Activated T-helper 2 cell treated with anti-CD3 and anti-CD28 coated beads, Interferon-gamma antibody, Interleukin-2, Interleukin-4, amounts not matched to agents 10 μg/mL and 5 μg/mL and 100 μg/mL, durations not matched to agents 14 hours and 24 hours and 36 hours (primary cell): ENCODE measurements around the gene ZNF429. TPM values are rescaled to one million over a fixed set of nuclear protein-coding genes. Genes with fewer than 3 reads are reported as not detected.

Experiments
- DNase-seq: peaks from one replicate; pipeline ENCODE4 v3.0.0; 2021; ENCODE audit warnings: low spot score
- H3K27ac Mint-ChIP-seq: one replicate; pipeline ENCODE4 v1.8.0; 2021; ENCODE audit warnings: mixed read lengths
- H3K27me3 Mint-ChIP-seq: one replicate; pipeline ENCODE4 v1.8.0; 2021; ENCODE audit warnings: low read depth, mixed read lengths
- H3K36me3 Mint-ChIP-seq: one replicate; pipeline ENCODE4 v1.8.0; 2021; ENCODE audit warnings: low read depth, mixed read lengths
- H3K4me1 Mint-ChIP-seq: one replicate; pipeline ENCODE4 v1.8.0; 2021; ENCODE audit warnings: low read depth, mixed read lengths
- H3K4me3 Mint-ChIP-seq: one replicate; pipeline ENCODE4 v1.8.0; 2021; ENCODE audit warnings: low read depth, mild to moderate bottlenecking, moderate library complexity, mixed read lengths
- H3K9me3 Mint-ChIP-seq: one replicate; pipeline ENCODE4 v1.8.0; 2021; ENCODE audit warnings: mixed read lengths
- intact Hi-C: fragments of 100-400 bp; cut with micrococcal nuclease; formaldehyde crosslinking; loops from one replicate; pipeline ENCODE4 v1.15.1; 2023
- total RNA-seq: library from RNA; stranded (reverse); gene quantifications from 2 replicates; pipeline ENCODE4 v1.2.3, GENCODE V29; 2022

The ZNF429 gene
- total RNA-seq, 1 donor from 2014 or later: 5.0 TPM

DNA sequence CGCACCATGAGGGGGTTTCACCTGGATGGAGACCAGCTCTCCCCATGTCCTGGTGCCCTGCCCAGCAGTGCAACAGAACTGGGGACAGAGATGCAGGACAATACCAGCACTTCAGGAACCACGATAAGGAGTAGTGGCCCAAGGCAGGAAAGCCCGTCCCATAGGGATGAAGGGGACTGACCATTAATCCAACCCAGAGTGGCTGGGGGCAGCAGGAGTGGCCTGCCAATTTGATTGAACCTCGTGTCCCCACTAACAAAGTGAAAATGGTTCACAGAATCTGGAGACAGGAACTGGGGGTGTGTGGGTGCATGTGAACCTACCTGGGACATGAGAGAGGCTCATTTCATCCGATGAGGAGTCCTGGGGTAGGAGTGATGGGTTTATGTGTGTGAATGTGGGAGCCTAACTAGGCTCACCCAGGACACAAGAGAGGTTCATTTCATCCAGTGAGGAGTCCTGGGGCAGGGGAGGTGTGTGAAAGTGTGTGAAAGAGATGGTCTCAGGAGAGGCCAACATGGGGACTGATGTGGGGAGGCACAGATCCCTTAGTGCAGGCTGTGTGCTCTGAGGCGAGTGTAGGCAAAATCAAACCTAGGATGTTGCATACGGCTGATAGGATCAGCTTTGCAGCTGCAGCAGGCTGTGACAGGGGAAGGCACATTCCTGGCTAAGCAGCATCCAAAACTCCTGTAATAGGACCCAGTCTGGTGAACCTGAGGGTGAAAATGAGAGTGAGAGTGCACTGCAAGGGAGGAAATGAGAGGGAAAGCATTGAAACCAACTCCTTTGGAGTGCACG, 98.2 kb downstream of the ZNF429 start:
- peak overlapping the region; percentile 62 for H3K4me3 Mint-ChIP-seq
- no peaks in the 10 kb centered on the region for H3K27me3 Mint-ChIP-seq
- H3K9me3 Mint-ChIP-seq: peaks cover 48% of the 10 kb centered on the region
- DNase-seq: no peak
- no peak overlapping the region for H3K27ac Mint-ChIP-seq
- H3K36me3 Mint-ChIP-seq: no peaks in the 10 kb centered on the region
- intact Hi-C loops: no loop called here
- peaks cover 10% of the 10 kb centered on the region for H3K4me1 Mint-ChIP-seq

DNA sequence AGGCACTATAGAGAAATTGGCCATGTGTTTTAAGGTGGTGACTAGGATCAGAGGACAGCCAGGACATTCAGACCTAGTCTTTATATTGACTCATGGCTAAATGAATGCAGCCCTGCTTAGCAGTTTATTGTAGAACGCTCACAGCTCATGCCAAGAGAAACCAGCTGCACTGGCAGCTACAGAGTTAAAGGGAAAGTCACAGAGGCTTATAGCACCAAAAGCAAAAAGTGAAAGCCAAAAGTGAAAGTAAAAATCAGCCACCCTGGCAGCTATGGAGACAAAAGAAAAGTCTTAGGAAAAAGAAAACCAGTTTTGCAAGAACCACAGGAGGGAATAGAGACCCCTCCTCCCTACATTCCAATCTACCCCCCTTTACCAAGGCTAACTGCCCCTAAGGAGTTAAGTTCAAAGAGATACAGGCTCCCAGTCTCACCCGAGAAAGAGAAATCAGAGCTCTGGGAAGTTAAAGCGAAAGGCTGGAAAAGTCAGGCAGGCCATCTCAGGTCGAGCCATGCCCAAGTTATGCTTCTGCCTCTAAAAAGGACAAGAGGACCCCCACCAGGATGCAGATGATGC, 99.0 kb downstream of the ZNF429 start:
- H3K4me1 Mint-ChIP-seq: peaks cover 10% of the 10 kb centered on the region
- peak overlapping the region; percentile 36 for H3K27ac Mint-ChIP-seq
- no peak for DNase-seq
- peak overlapping the region; percentile 72 for H3K4me3 Mint-ChIP-seq
- H3K27me3 Mint-ChIP-seq: no peaks in the 10 kb centered on the region
- peaks cover 44% of the 10 kb centered on the region for H3K9me3 Mint-ChIP-seq
- intact Hi-C loops: no loop called here
- H3K36me3 Mint-ChIP-seq: no peaks in the 10 kb centered on the region

Other genes with a start within 250 kb of the ZNF429 start
- gene ZNF708, start 176.2 kb upstream of the ZNF429 start, total RNA-seq: 11.0 and 12.1 TPM in 2 replicates
- 12.5 and 13.7 TPM in 2 replicates for gene ZNF738, start 146.6 kb upstream of the ZNF429 start, total RNA-seq
- gene ZNF493, start 108.5 kb upstream of the ZNF429 start, total RNA-seq: 10.5 and 11.1 TPM in 2 replicates